ENCODE measurements around the gene TM4SF5.

- TF ChIP-seq CTCF (IDR thresholded peaks at IDR 0.05) (no peak), GABPA (IDR thresholded peaks at IDR 0.05; ENCODE audit: low read depth) (no peak), POLR2AphosphoS5 (IDR thresholded peaks at IDR 0.05; ENCODE audit: low read depth, low read length) (no peak), SIN3A (IDR thresholded peaks at IDR 0.05; ENCODE audit: borderline replicate concordance, low read depth, low read length) (no peak), RAD21 (IDR thresholded peaks at IDR 0.05; ENCODE audit: low read length) (no peak), PBX3 (IDR thresholded peaks at IDR 0.05) (no peak), EZH2phosphoT487 (IDR thresholded peaks at IDR 0.05; ENCODE audit: borderline replicate concordance, low read depth) (no peak), NRF1 (IDR thresholded peaks at IDR 0.05; ENCODE audit: low read depth, low read length) (no peak), YY1 (IDR thresholded peaks at IDR 0.05; ENCODE audit: low read depth) (no peak)
Observed at GRCh38 chr17:4751932-4752331, 19.8 kb upstream of the TM4SF5 start.

Measured in SK-N-SH (cell line).